ENCODE results near the gene DOK7.

DNA sequence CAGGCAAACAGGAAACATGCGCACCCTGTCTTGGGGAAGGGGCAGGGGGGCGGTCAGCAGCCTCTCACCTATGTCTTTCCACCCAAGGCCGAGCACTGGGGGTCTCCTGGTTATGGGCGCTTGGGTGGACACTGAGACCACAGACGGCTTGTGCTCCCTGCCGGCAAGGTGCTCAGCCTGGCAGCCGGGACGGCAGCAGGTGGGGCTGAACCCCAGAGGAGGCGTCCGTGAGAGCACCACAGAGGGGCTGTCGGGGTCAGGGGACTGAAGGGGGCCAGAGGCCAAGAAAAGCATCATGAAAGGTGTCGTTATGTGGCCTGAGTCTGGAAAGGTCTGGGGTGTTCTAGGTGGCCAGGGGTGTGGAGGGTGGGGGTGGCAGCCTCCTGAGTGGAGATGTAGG lies 19.6 kb downstream of the DOK7 start:
- no peak for TF ChIP-seq POLR2A (IDR thresholded peaks at IDR 0.05; ENCODE audit: low read depth, low read length)
- TF ChIP-seq, protein P1, sequence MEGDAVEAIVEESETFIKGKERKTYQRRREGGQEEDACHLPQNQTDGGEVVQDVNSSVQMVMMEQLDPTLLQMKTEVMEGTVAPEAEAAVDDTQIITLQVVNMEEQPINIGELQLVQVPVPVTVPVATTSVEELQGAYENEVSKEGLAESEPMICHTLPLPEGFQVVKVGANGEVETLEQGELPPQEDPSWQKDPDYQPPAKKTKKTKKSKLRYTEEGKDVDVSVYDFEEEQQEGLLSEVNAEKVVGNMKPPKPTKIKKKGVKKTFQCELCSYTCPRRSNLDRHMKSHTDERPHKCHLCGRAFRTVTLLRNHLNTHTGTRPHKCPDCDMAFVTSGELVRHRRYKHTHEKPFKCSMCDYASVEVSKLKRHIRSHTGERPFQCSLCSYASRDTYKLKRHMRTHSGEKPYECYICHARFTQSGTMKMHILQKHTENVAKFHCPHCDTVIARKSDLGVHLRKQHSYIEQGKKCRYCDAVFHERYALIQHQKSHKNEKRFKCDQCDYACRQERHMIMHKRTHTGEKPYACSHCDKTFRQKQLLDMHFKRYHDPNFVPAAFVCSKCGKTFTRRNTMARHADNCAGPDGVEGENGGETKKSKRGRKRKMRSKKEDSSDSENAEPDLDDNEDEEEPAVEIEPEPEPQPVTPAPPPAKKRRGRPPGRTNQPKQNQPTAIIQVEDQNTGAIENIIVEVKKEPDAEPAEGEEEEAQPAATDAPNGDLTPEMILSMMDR (IDR thresholded peaks at IDR 0.05; ENCODE audit: extremely low read depth in 1 of 2, insufficient read depth in 1 of 2, low read depth in 1 of 2, low read length in 2 of 2) = no peak
- TF ChIP-seq MYC (IDR thresholded peaks at IDR 0.05; ENCODE audit: low read depth, low read length) = no peak
- no peak for TF ChIP-seq EZH2 (IDR thresholded peaks at IDR 0.05; ENCODE audit: borderline replicate concordance, low read depth, low read length, severe bottlenecking)
- no peak for TF ChIP-seq JUN (IDR thresholded peaks at IDR 0.05; ENCODE audit: borderline replicate concordance, insufficient read depth, insufficient read length, low read depth)
- TF ChIP-seq FOS (IDR thresholded peaks at IDR 0.05; ENCODE audit: borderline replicate concordance, insufficient read depth, low read length) = no peak

Data from endothelial cell of umbilical vein (primary cell).